ENCODE results near the gene SCAF1. TPM values are rescaled to one million over a fixed set of nuclear protein-coding genes. Genes with fewer than 3 reads are reported as not detected.

SCAF1 gene
- total RNA-seq, 4 donors from 2014 or later: 19.2 to 50.9 (median 30.9) TPM

GRCh38 chr19:49700563-49700962 lies 58.6 kb downstream of the SCAF1 start:
- 66% methylated on average over 9 of the region's 11 CpGs for WGBS
- intact Hi-C loops (cut with DNase I): no loop called here
- Histone ChIP-seq H3K27ac (replicated peaks in 1 of 4) (no peak overlapping the region), H3K9me3 (no peaks in the 10 kb centered on the region), H3K4me1 (no peaks in the 10 kb centered on the region), H3K36me3 (no peaks in the 10 kb centered on the region), H3K27me3 (peaks cover 0 to 6% (median 0%) of the 10 kb centered on the region in 4 donors), H3K4me3 (no peak overlapping the region)
- DNase-seq (ENCODE audit: extremely low spot score): no peak
- TF ChIP-seq POLR2AphosphoS5 (IDR thresholded peaks at IDR 0.05) (no peak), EP300 (IDR thresholded peaks at IDR 0.05) (no peak)

GRCh38 chr19:49701271-49701786 lies 59.3 kb downstream of the SCAF1 start:
- peaks cover 0 to 6% (median 0%) of the 10 kb centered on the region in 4 donors for H3K27me3 ChIP-seq
- intact Hi-C loops (cut with DNase I): no loop called here
- WGBS: 69% methylated on average over 38 of the region's 40 CpGs
- no peaks in the 10 kb centered on the region for H3K9me3 ChIP-seq
- H3K36me3 ChIP-seq: peaks cover 0 to 3% (median 0%) of the 10 kb centered on the region in 4 donors
- no peak overlapping the region for H3K4me3 ChIP-seq
- TF ChIP-seq EP300 (IDR thresholded peaks at IDR 0.05) (no peak), CTCF (IDR thresholded peaks at IDR 0.05) (no peak), POLR2A (IDR thresholded peaks at IDR 0.05; ENCODE audit: low read depth) (no peak), POLR2AphosphoS5 (IDR thresholded peaks at IDR 0.05) (no peak)
- no peak overlapping the region for H3K27ac ChIP-seq (replicated peaks in 1 of 4)
- H3K4me1 ChIP-seq: no peaks in the 10 kb centered on the region
- no peak for DNase-seq (ENCODE audit: extremely low spot score)

GRCh38 chr19:49704888-49705642 lies 63.1 kb downstream of the SCAF1 start:
- TF ChIP-seq CTCF (IDR thresholded peaks at IDR 0.05): no peak
- Histone ChIP-seq H3K36me3 (peaks cover 0 to 3% (median 0%) of the 10 kb centered on the region in 4 donors), H3K4me1 (no peaks in the 10 kb centered on the region), H3K27ac (replicated peaks in 1 of 4) (no peak overlapping the region), H3K4me3 (no peak overlapping the region), H3K9me3 (no peaks in the 10 kb centered on the region), H3K27me3 (peaks cover 0 to 6% (median 0%) of the 10 kb centered on the region in 4 donors)
- 94% methylated on average over 18 of the region's 22 CpGs for WGBS
- no peak for DNase-seq (ENCODE audit: extremely low spot score)
- intact Hi-C loops (cut with DNase I): no loop called here

GRCh38 chr19:49705919-49706318 lies 63.9 kb downstream of the SCAF1 start:
- TF ChIP-seq POLR2AphosphoS5 (IDR thresholded peaks at IDR 0.05): no peak
- no peak for TF ChIP-seq CTCF (IDR thresholded peaks at IDR 0.05)
- no peak for TF ChIP-seq EP300 (IDR thresholded peaks at IDR 0.05)
- no peak for TF ChIP-seq POLR2A (IDR thresholded peaks at IDR 0.05; ENCODE audit: low read depth)
- Histone ChIP-seq H3K27ac (replicated peaks in 1 of 4) (no peak overlapping the region), H3K9me3 (no peaks in the 10 kb centered on the region), H3K4me3 (no peak overlapping the region), H3K4me1 (no peaks in the 10 kb centered on the region), H3K36me3 (peaks cover 0 to 3% (median 0%) of the 10 kb centered on the region in 4 donors), H3K27me3 (peaks cover 0 to 6% (median 0%) of the 10 kb centered on the region in 4 donors)
- intact Hi-C loops (cut with DNase I): no loop called here
- WGBS: 89% methylated on average over 14 of the region's 16 CpGs
- no peak for DNase-seq (ENCODE audit: extremely low spot score)

Small RNA genes lying within 50 kb of the gene (small RNA-seq; reads per million reads assigned to genes)
- 0 reads per million in 3 donors for gene MIR5088

Other genes with a start within 250 kb of the SCAF1 start
- gene PTH2, start 218.8 kb upstream of the SCAF1 start, total RNA-seq: not detected
- gene GFY, start 216.8 kb upstream of the SCAF1 start, total RNA-seq: not detected
- gene SLC17A7, start 200.7 kb upstream of the SCAF1 start, total RNA-seq: 1 to 10 TPM in 2 of 4 donors, under 1 TPM in 2; 0.83 to 5.2 (median 1.3) TPM
- gene PIH1D1, start 190.4 kb upstream of the SCAF1 start, total RNA-seq: 10 to 100 TPM; 73.6 to 84.0 (median 78.4) TPM
- gene ALDH16A1, start 189.0 kb upstream of the SCAF1 start, total RNA-seq: 10 to 100 TPM; 22.1 to 29.1 (median 26.2) TPM
- 10 to 100 TPM in 2 of 4 donors, 1 to 10 TPM in 2; 5.5 to 11.5 (median 10.4) TPM for gene FLT3LG, start 168.0 kb upstream of the SCAF1 start, total RNA-seq
- 1,000 to 10,000 TPM; 1,843 to 3,096 (median 2,688) TPM for gene RPL13A, start 154.6 kb upstream of the SCAF1 start, total RNA-seq
- gene RPS11, start 145.8 kb upstream of the SCAF1 start, total RNA-seq: 1,000 to 10,000 TPM; 1,719 to 5,089 (median 3,692) TPM
- 100 to 1,000 TPM; 108 to 234 (median 170) TPM for gene FCGRT, start 129.5 kb upstream of the SCAF1 start, total RNA-seq
- gene RCN3, start 114.2 kb upstream of the SCAF1 start, total RNA-seq: 10 to 100 TPM in 3 of 4 donors, 1 to 10 TPM in 1; 9.8 to 22.4 (median 18.0) TPM
- gene NOSIP, start 61.7 kb upstream of the SCAF1 start, total RNA-seq: 10 to 100 TPM; 51.0 to 71.6 (median 59.2) TPM
- gene PRRG2, start 60.9 kb upstream of the SCAF1 start, total RNA-seq: 1 to 10 TPM in 2 of 4 donors, under 1 TPM in 1, not detected in 1; 0.17 to 2.5 (median 1.6) TPM
- gene PRR12, start 51.0 kb upstream of the SCAF1 start, total RNA-seq: 10 to 100 TPM in 3 of 4 donors, 1 to 10 TPM in 1; 9.4 to 29.1 (median 16.3) TPM
- 100 to 1,000 TPM; 134 to 205 (median 187) TPM for gene RRAS, start 2.1 kb upstream of the SCAF1 start, total RNA-seq
- gene IRF3, start 23.6 kb downstream of the SCAF1 start, total RNA-seq: 10 to 100 TPM; 38.8 to 61.7 (median 56.7) TPM
- 1 to 10 TPM; 4.2 to 9.9 (median 6.0) TPM for gene BCL2L12, start 23.7 kb downstream of the SCAF1 start, total RNA-seq
- gene PRMT1, start 35.1 kb downstream of the SCAF1 start, total RNA-seq: 100 to 1,000 TPM; 102 to 191 (median 144) TPM
- gene ADM5, start 47.4 kb downstream of the SCAF1 start, total RNA-seq: 1 to 10 TPM in 3 of 4 donors, under 1 TPM in 1; 0.83 to 4.1 (median 2.5) TPM
- gene CPT1C, start 48.9 kb downstream of the SCAF1 start, total RNA-seq: 1 to 10 TPM; 2.7 to 6.6 (median 3.9) TPM
- under 1 TPM in 1 of 4 donors, not detected in 3; 0.57 TPM for gene TSKS, start 121.1 kb downstream of the SCAF1 start, total RNA-seq
- gene AP2A1, start 124.8 kb downstream of the SCAF1 start, total RNA-seq: 100 to 1,000 TPM in 1 of 4 donors, 10 to 100 TPM in 3; 56.9 to 114 (median 87.8) TPM
- gene FUZ, start 171.1 kb downstream of the SCAF1 start, total RNA-seq: 10 to 100 TPM; 14.1 to 38.0 (median 23.4) TPM
- gene MED25, start 176.1 kb downstream of the SCAF1 start, total RNA-seq: 10 to 100 TPM; 22.5 to 36.0 (median 34.1) TPM
- 100 to 1,000 TPM in 1 of 4 donors, 10 to 100 TPM in 3; 60.5 to 102 (median 84.4) TPM for gene PTOV1, start 208.9 kb downstream of the SCAF1 start, total RNA-seq
- 10 to 100 TPM; 21.4 to 43.7 (median 27.8) TPM for gene PNKP, start 225.4 kb downstream of the SCAF1 start, total RNA-seq
- gene AKT1S1, start 235.1 kb downstream of the SCAF1 start, total RNA-seq: 10 to 100 TPM; 15.4 to 30.6 (median 21.9) TPM
- 10 to 100 TPM; 35.1 to 60.9 (median 44.0) TPM for gene TBC1D17, start 235.5 kb downstream of the SCAF1 start, total RNA-seq

All from esophagus muscularis mucosa (tissue), 4 donors.